Activated naive CD8-positive, alpha-beta T cell treated with anti-CD3 and anti-CD28 coated beads, Interleukin-2, amount 50 U/mL, for 24 hours (primary cell): ENCODE measurements around the gene MAP2K2.

Experiments used
- ATAC-seq: fragments of 150-1000 bp; cut with Tn5 transposase; one replicate; pipeline ENCODE4 v1.10.0; 2021
- DNase-seq: peaks from one replicate; pipeline ENCODE4 v3.0.0; 2021
- H3K27ac Mint-ChIP-seq: one replicate; pipeline ENCODE4 v1.8.0; 2021; ENCODE audit warnings: mild to moderate bottlenecking, mixed read lengths
- H3K27me3 Mint-ChIP-seq: one replicate; pipeline ENCODE4 v1.8.0; 2021; ENCODE audit warnings: mixed read lengths
- H3K36me3 Mint-ChIP-seq: one replicate; pipeline ENCODE4 v1.8.0; 2021; ENCODE audit warnings: low read depth, mixed read lengths
- H3K4me1 Mint-ChIP-seq: one replicate; pipeline ENCODE4 v1.8.0; 2021; ENCODE audit warnings: mixed read lengths
- H3K4me3 Mint-ChIP-seq: one replicate; pipeline ENCODE4 v1.8.0; 2021; ENCODE audit warnings: mild to moderate bottlenecking, moderate library complexity, mixed read lengths
- H3K9me3 Mint-ChIP-seq: one replicate; pipeline ENCODE4 v1.8.0; 2021; ENCODE audit warnings: mixed read lengths

The MAP2K2 gene

DNA sequence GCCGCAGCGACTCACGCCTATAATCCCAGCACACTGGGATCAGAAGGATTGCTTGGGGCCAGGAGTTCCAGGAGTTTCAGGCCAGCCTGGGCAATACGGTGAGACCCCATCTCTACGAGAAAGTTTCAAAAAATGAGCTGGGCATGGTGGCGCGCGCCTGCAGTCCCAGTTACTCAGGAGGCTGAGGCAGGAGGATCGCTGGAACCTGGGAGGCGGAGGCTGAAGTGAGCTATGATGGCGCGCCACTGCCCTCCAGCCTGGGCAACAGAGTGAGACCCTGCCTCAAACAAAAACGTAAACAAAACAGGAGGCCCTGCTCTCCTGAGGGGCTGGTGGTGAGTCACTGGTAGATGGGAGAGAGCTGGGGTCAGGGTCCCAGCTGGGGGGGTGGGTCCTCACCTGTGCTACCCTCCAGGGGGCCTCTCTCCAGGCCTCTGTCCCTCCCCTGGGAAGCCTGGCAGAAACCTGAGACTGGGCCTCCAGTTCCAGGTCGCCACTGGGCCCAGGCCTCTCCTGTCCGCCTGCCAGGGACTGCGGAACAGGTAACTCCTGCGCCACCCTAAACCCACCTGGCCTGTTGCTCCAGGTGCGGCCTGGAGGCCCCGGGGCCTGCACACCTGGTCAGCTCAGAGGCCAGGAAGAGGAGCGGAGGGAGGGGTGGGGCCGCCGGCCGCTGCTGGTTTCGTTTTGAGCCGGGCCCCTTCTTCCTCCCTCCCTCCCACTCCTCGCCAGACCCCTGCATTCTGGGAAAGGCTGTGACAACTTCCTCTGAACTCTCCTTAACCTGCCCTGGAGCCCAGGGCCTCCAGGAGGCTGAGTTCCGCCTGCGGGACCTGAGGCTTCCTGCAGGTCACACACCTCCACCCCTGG is 40.0 kb downstream of the MAP2K2 start:
- DNase-seq (peak; percentile 53), ATAC-seq (peak; percentile 48)
- H3K27me3 Mint-ChIP-seq: no peaks in the 10 kb centered on the region
- H3K4me3 Mint-ChIP-seq: no peak overlapping the region
- peaks cover 48% of the 10 kb centered on the region for H3K4me1 Mint-ChIP-seq
- H3K27ac Mint-ChIP-seq: peak overlapping the region; percentile 68
- H3K36me3 Mint-ChIP-seq: no peaks in the 10 kb centered on the region
- H3K9me3 Mint-ChIP-seq: no peaks in the 10 kb centered on the region

- Mint-ChIP-seq H3K27ac (no peak overlapping the region), H3K27me3 (no peaks in the 10 kb centered on the region), H3K4me3 (no peak overlapping the region), H3K4me1 (peaks cover 45% of the 10 kb centered on the region), H3K36me3 (no peaks in the 10 kb centered on the region), H3K9me3 (no peaks in the 10 kb centered on the region)
- no peak for ATAC-seq
- DNase-seq: no peak
Measured at GRCh38 chr19:4082172-4082571, 41.8 kb downstream of the MAP2K2 start.

DNA sequence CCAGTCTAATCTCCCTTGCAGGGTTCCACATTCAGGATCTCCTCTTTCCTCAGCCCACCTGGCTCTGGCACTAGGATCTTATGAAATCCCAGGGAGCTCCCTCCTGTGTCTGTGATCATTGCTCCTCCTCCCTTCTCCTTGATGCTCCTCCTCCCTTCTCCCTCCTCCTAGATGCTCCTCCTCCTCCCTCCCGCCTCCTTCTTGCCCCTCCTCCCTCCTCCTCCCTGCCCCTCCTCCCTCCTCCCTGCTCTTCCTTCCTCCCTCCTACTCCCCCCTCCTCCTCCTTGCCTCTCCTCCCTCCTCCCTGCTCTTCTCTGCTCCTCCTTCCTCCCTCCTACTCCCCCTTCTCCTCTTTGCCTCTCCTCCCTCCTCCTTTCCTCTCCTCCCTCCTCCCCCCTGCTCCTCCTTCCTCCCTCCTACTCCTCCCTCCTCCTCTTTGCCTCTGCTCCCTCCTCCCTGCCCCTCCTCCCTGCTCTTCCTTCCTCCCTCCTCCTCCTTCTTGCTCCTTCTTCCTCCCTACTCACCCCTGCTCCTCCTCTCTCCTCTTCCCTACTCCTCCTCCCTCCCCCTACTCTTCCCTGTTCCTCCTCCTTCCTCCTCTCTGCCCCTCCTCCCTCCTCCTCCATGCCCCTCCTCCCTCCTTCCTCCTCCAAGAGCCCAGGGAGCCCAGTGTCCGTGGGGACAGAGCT is 42.3 kb downstream of the MAP2K2 start:
- no peaks in the 10 kb centered on the region for H3K27me3 Mint-ChIP-seq
- H3K4me1 Mint-ChIP-seq: peaks cover 46% of the 10 kb centered on the region
- no peak overlapping the region for H3K27ac Mint-ChIP-seq
- H3K36me3 Mint-ChIP-seq: no peaks in the 10 kb centered on the region
- no peak for DNase-seq
- no peak overlapping the region for H3K4me3 Mint-ChIP-seq
- no peak for ATAC-seq
- H3K9me3 Mint-ChIP-seq: no peaks in the 10 kb centered on the region

DNA sequence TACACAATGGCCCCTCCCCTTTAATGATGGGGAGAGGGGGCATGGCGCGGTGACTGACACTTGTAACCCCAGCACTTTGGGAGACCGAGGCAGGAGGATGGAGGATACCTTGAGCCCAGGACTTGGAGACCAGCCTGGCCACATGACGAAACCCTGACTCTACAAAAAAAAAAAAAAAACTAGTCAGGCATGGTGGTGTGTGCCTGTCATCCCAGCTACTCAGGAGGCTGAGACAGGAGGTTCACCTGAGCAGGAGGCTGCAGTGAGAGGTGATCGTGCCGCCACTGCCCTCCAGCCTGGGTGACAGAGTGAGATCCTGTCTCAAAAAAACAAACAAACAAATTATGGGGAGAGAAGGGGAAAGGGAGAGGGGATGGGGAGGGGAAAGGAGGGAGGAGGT is 43.4 kb downstream of the MAP2K2 start:
- H3K27ac Mint-ChIP-seq: no peak overlapping the region
- no peaks in the 10 kb centered on the region for H3K9me3 Mint-ChIP-seq
- H3K36me3 Mint-ChIP-seq: no peaks in the 10 kb centered on the region
- ATAC-seq (no peak), DNase-seq (no peak)
- H3K4me1 Mint-ChIP-seq: peaks cover 45% of the 10 kb centered on the region
- H3K27me3 Mint-ChIP-seq: no peaks in the 10 kb centered on the region
- H3K4me3 Mint-ChIP-seq: no peak overlapping the region

GRCh38 chr19:4077800-4078684 is 45.9 kb downstream of the MAP2K2 start:
- Mint-ChIP-seq H3K4me1 (peaks cover 43% of the 10 kb centered on the region), H3K36me3 (peaks cover 1% of the 10 kb centered on the region), H3K4me3 (peak overlapping the region; percentile 64), H3K9me3 (no peaks in the 10 kb centered on the region), H3K27me3 (no peaks in the 10 kb centered on the region), H3K27ac (peak overlapping the region; percentile 79)
- peak; percentile 75 for DNase-seq
- ATAC-seq: peak; percentile 66

- Mint-ChIP-seq H3K4me1 (peaks cover 42% of the 10 kb centered on the region), H3K9me3 (no peaks in the 10 kb centered on the region), H3K27me3 (no peaks in the 10 kb centered on the region), H3K4me3 (peak overlapping the region; percentile 64), H3K27ac (peak overlapping the region; percentile 52), H3K36me3 (peaks cover 1% of the 10 kb centered on the region)
- DNase-seq (no peak), ATAC-seq (no peak)
Measured at GRCh38 chr19:4077007-4077374, 46.9 kb downstream of the MAP2K2 start.

DNA sequence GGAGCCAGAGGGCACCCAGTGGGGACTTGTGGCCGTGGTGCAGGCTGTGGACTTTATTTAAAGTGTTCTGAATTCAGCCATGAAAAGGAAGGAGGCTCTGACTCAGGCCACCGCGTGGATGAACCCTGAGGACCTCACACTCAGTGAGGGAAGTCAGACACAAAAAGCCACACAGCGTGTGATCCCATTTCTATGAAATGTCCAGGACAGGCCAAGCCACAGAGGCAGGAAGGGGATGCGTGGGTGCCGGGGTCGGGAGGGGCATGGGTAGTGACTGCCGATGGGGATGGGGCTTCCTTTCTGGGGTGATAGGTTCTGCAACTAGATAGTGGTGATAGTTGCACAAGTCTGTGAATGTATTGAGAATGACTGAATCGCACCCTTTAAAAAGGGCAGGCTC is 48.5 kb downstream of the MAP2K2 start:
- DNase-seq: peak; percentile 58
- Mint-ChIP-seq H3K27me3 (no peaks in the 10 kb centered on the region), H3K36me3 (peaks cover 1% of the 10 kb centered on the region), H3K4me1 (peaks cover 42% of the 10 kb centered on the region), H3K9me3 (no peaks in the 10 kb centered on the region), H3K4me3 (peak overlapping the region; percentile 24), H3K27ac (peak overlapping the region; percentile 61)
- peak; percentile 58 for ATAC-seq

GRCh38 chr19:4071610-4072009 is 52.3 kb downstream of the MAP2K2 start:
- ATAC-seq (no peak), DNase-seq (no peak)
- peaks cover 1% of the 10 kb centered on the region for H3K36me3 Mint-ChIP-seq
- H3K4me3 Mint-ChIP-seq: no peak overlapping the region
- H3K4me1 Mint-ChIP-seq: peaks cover 38% of the 10 kb centered on the region
- H3K27ac Mint-ChIP-seq: no peak overlapping the region
- no peaks in the 10 kb centered on the region for H3K9me3 Mint-ChIP-seq
- H3K27me3 Mint-ChIP-seq: no peaks in the 10 kb centered on the region

GRCh38 chr19:4069331-4069959 is 54.5 kb downstream of the MAP2K2 start:
- H3K9me3 Mint-ChIP-seq: no peaks in the 10 kb centered on the region
- H3K4me1 Mint-ChIP-seq: peaks cover 22% of the 10 kb centered on the region
- no peak for ATAC-seq
- DNase-seq: peak; percentile 78
- peak overlapping the region; percentile 77 for H3K4me3 Mint-ChIP-seq
- peak overlapping the region; percentile 62 for H3K27ac Mint-ChIP-seq
- no peaks in the 10 kb centered on the region for H3K36me3 Mint-ChIP-seq
- H3K27me3 Mint-ChIP-seq: no peaks in the 10 kb centered on the region

DNA sequence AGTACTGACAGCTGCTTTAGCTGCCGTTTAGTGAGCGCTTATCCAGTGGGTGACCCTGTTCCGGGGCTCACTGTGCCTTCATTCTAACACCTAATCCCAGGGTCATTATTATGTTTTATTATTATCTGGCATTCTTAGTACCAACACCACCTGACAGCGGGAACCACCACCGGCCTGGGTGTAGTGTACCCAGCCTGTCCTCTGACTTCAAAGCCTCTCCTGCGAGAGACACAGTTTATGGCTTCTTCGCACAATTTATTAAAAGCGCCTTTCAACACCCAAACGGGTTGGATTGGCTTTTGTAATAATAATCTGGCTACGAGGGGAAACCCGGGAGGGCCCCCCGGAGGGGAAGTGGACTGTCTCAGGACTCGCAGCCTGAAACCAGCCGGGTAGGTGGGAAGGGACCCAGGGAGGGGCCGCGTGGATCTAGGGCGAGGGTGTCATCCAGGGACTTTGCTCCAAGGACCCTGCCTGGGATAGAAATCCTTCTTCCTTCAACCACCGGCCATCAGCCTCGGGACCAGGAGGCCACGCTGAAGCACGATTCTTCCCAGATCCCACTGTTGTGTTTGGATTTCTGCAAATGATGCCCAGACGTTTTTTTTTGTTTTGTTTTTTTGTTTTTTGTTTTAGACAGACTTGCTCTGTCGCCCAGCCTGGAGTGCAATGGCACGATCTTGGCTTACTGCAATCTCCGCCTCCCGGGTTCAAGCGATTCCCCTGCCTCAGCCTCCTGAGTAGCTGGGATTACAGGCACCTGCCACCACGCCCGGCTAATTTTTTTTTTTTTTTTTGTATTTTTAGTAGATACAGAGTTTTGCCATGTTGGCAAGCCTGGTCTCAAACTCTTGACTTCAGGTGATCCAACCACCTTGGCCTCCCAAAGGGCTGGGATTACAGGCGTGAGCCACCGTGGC is 55.6 kb downstream of the MAP2K2 start:
- Mint-ChIP-seq H3K4me3 (peak overlapping the region; percentile 77), H3K36me3 (peaks cover 4% of the 10 kb centered on the region), H3K27ac (peak overlapping the region; percentile 79), H3K4me1 (peaks cover 24% of the 10 kb centered on the region), H3K27me3 (no peaks in the 10 kb centered on the region), H3K9me3 (no peaks in the 10 kb centered on the region)
- DNase-seq: no peak
- ATAC-seq: no peak

GRCh38 chr19:4067396-4068046 is 56.4 kb downstream of the MAP2K2 start:
- Mint-ChIP-seq H3K4me1 (peaks cover 31% of the 10 kb centered on the region), H3K27ac (peak overlapping the region; percentile 79), H3K27me3 (no peaks in the 10 kb centered on the region), H3K36me3 (peaks cover 4% of the 10 kb centered on the region), H3K9me3 (no peaks in the 10 kb centered on the region), H3K4me3 (peak overlapping the region; percentile 77)
- ATAC-seq (no peak), DNase-seq (peak; percentile 46)

GRCh38 chr19:4066682-4067395 is 57.1 kb downstream of the MAP2K2 start, which contains the start of gene ZBTB7A:
ZBTB7A (minus strand) TSS chr19:4066899; CDS start chr19:4055232, 11,667 bp downstream.
- DNase-seq (peak; percentile 80), ATAC-seq (peak; percentile 49)
- Mint-ChIP-seq H3K36me3 (peaks cover 4% of the 10 kb centered on the region), H3K4me1 (peaks cover 36% of the 10 kb centered on the region), H3K27me3 (no peaks in the 10 kb centered on the region), H3K27ac (peak within 1 kb of the TSS; percentile 69), H3K4me3 (peak within 1 kb of the TSS; percentile 77), H3K9me3 (no peaks in the 10 kb centered on the region)
